HS-5 (cell line): ENCODE results near the gene PGLYRP2.

Experiments used
- DNase-seq: peaks from one replicate; pipeline ENCODE4 v3.0.0-alpha.2; 2012; ENCODE audit warnings: low read depth

Gene PGLYRP2

GRCh38 chr19:15425321-15425950 lies 53.9 kb downstream of the PGLYRP2 start:
- no peak for DNase-seq

GRCh38 chr19:15424692-15425272 lies 54.5 kb downstream of the PGLYRP2 start:
- DNase-seq: no peak

GRCh38 chr19:15424121-15424520 lies 55.2 kb downstream of the PGLYRP2 start:
- DNase-seq: no peak

- DNase-seq: no peak
These were observed 56.2 kb downstream of the PGLYRP2 start for GRCh38 chr19:15423130-15423529.

DNA sequence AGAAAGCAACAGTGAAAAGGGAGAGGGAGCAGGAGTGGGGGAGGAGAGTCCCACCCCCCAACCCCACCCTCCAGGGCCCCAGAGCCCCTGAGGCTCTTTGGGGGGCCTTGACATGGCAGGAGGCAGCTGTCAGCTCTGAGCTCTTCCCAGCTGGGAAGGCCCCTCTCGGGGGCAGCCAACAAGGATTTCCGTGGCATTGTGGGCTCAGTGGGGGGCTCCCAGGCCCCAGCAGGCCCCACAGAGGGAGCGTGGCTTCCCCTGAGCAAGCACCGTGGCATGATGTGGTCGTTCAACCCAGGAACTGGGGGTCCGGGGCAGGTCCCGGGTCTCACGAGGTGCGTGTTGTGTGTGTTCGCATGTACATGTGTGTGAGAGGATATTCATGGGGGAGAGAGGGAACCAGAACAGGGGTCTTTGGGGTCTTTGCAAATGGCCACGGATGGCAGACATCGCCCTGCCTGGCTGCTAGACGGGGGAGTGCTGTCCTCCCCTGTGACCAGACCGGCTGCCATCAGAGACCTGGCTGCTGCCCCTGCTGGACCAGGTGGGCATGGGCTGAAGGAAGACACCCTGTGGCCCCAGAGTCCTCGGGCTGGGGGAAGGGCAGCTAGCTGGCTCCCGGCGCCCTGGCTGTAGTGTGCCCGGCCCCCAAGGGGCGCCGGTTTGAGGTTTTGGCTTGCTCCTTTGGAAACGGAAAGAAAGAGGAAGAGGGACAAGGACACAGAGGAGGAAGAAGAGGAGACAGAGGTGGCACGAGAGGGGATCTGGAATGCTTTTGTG lies 56.8 kb downstream of the PGLYRP2 start:
- DNase-seq: no peak

DNA sequence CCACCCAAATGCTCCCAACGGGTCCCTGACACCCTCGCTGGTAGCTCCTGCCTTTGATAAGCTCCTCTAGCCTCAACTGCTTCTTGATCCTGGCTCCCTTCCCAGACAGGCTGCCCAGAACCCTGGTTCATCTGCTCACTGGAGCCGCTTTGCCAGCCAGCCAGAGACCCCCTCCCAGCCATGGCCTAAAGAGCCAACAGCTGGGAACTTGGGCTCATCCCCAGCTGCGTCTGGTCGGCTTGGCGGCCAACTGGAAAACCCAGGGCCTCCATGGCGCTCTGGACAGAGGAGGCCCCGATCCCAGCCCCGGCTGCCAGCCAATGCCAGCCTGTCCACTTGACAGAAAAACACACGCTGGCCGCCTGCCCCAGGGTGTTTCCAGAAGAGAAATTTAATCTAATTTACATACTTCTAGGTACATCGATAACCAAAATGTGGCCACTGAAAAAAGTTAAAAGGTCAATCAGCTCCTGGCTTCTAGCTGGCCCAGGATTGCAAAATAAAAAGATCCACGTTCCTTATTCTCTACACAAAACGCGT lies 57.5 kb downstream of the PGLYRP2 start:
- DNase-seq: no peak

DNA sequence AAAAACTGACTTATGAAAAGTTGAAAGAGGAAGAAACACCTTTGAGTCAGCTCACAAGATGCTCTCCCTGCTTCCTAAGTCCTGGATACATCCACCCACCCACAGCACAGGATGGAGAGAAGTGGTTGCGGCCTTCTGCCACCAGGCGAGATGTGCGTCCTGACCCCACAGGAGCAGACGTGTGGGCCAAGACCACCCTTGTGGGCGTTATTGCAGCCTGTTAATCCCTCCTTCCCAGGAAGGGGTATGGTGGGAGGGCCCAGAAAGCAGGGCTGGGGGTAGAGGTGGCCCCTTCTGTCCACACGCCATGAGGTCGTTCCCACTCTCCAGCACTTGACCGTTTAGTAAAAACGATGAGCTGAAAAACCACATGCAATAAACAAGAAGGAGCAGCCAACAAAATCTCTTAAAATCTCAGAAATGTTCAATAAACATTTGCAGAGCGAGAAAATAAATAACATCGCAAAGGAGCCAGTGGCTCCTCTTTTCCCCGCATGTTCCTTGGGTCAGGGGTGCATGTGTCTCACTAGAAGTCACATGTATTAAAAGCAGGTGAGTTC lies 58.1 kb downstream of the PGLYRP2 start:
- no peak for DNase-seq

DNA sequence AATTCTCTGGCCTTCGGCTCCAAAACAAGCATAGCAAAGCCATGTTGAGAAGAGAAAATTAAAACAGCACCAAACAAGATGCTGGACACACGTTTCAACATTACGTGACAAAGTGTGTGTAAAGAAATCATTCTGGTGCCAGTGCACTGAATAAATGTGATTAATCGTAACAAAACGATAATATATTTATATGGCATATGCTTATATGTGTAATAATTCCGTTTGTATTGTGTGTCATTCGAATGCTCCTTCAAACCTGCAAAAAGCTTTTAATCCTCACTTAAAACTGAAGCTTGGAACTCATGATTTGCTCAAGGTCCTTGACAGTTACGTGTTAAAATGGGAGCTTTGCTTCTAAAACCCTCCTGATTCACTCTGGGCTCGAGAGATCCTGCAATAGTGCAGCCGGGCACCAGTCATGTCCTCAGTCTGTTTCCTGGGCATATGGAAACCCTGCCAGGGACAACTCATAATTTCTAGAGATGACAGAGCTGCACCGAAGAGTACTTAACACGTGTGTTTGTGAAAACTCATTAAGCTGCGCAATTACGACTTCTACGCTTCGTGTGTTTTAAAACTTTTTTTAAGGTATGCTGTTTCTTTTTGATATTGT lies 59.8 kb downstream of the PGLYRP2 start:
- peak; percentile 32 for DNase-seq
